ENCODE data around the gene PPP2R1A.

Gene PPP2R1A

DNA sequence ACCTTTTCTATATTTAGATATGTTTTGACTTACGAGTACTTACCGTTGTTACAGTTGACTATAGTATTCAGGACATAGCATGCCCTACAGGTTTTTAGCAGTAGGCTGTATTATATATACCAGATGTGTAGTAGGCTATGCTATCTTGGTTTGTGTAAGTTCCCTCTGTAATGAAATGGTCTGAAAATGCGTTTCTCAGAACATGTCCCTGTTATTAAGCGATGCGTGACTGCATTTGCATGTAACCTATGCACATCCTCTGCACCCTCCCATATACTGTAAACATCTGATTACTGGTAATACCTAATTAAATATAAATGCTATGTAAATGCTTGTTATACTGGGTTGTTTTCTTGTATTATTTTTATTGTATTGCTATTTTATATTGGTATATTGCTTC is 86.1 kb downstream of the PPP2R1A start:
- Histone ChIP-seq H3K4me2 (ENCODE audit: low read length) (no peak overlapping the region), H2AFZ (ENCODE audit: low read depth, low read length) (no peak overlapping the region), H3K9me3 (ENCODE audit: insufficient read depth, low read length) (peaks cover 21% of the 10 kb centered on the region; the same call in 1 of the 2 replicates), H3K27ac (ENCODE audit: low read length) (no peak overlapping the region), H3K36me3 (replicated peaks; ENCODE audit: low read depth, low read length) (peaks cover 76% of the 10 kb centered on the region), H3K79me2 (ENCODE audit: low read length) (peaks cover 99% of the 10 kb centered on the region), H3K9ac (ENCODE audit: low read length) (no peak overlapping the region), H3K4me1 (ENCODE audit: low read length) (peaks cover under 1% of the 10 kb centered on the region; the same call in 1 of the 2 replicates), H3K4me3 (ENCODE audit: low read length) (no peak overlapping the region), H3K27me3 (ENCODE audit: low read depth, low read length) (no peaks in the 10 kb centered on the region), H4K20me1 (ENCODE audit: insufficient read depth, low read length) (peaks cover 35% of the 10 kb centered on the region)
- TF ChIP-seq EZH2phosphoT487 (IDR thresholded peaks at IDR 0.05; ENCODE audit: low read depth) = no peak
- no peak for TF ChIP-seq CTCF (IDR thresholded peaks at IDR 0.05; ENCODE audit: low read depth, low read length)

DNA sequence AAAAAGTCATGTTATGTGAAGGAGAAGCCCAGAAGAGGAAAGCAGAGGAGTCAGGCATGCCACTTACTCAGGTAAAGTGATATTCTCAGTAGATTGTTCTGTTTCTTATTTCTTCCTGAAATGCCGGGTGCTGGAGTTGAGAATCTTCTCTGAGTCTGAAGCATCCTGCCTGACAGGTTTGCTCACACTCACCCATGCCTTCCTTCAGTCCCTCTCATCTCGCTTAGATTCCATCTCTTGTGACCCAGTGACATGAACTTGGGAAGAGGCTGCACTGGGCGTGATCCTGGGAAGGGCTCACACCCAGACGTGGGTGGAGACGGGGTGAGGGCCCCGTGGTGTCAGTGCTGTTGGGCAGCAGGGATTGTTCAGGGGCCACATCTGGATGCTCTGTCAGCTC is 87.6 kb downstream of the PPP2R1A start:
- no peak for TF ChIP-seq CTCF (IDR thresholded peaks at IDR 0.05; ENCODE audit: low read depth, low read length)
- no peak for TF ChIP-seq EZH2phosphoT487 (IDR thresholded peaks at IDR 0.05; ENCODE audit: low read depth)
- H3K4me1 ChIP-seq (ENCODE audit: low read length) = no peaks in the 10 kb centered on the region
- no peak overlapping the region for H2AFZ ChIP-seq (ENCODE audit: low read depth, low read length)
- H3K4me2 ChIP-seq (ENCODE audit: low read length) = no peak overlapping the region
- H3K27me3 ChIP-seq (ENCODE audit: low read depth, low read length) = no peaks in the 10 kb centered on the region
- H3K9me3 ChIP-seq (ENCODE audit: insufficient read depth, low read length) = peaks cover 16% of the 10 kb centered on the region; the same call in 1 of the 2 replicates
- H3K9ac ChIP-seq (ENCODE audit: low read length) = no peak overlapping the region
- peaks cover 42% of the 10 kb centered on the region for H4K20me1 ChIP-seq (ENCODE audit: insufficient read depth, low read length)
- no peak overlapping the region for H3K27ac ChIP-seq (ENCODE audit: low read length)
- peaks cover 72% of the 10 kb centered on the region for H3K36me3 ChIP-seq (replicated peaks; ENCODE audit: low read depth, low read length)
- peaks cover 99% of the 10 kb centered on the region for H3K79me2 ChIP-seq (ENCODE audit: low read length)
- H3K4me3 ChIP-seq (ENCODE audit: low read length) = no peak overlapping the region

Data from OCI-LY3 (cell line).